ENCODE data around the gene LIN54. TPM values are rescaled to one million over a fixed set of nuclear protein-coding genes. Genes with fewer than 3 reads are reported as not detected.

Gene LIN54
- total and polyA plus RNA-seq, 9 of the 15 experiments (the other 6 are each of a cell fraction or from before 2014, with no cell fraction given) = 2.2 to 22.5 (median 15.8) TPM

DNA sequence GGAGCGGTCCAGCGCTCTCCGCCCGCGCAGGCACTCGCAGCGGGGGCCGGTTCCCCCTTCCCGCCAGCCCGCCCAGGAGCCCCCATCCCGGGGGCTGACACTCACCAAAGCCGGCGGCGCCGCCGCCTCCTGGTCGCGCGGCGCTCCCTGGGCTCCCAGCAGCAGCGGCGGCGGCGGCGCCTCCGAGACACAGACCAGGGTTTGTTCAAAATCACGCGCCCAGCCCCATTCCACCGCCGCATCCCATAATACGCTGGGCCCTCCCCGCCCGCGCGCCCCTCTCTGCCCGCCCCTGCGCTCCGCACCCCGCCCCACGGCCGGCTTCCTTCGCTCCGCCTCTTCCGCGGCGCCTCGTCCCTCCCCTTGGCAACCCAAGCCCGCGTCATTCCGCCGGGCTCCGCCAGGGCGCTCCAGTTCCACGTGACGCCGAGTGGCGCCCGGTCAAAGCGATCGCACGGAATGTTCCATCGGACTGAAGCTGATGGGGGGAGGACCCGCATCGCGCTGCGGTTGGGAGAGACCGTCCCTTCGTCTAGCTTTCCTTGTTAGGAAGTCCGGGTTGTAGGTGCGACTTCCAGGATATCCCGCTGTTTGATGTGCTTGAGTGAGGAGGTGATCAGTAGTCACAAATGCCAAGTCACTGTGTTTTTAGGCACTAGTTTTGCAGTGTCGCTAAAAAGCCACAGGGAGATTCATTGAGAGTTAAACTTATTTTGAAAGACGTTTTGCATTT, 2.2 kb upstream of the LIN54 start (continued):
- TF ChIP-seq, protein P1, sequence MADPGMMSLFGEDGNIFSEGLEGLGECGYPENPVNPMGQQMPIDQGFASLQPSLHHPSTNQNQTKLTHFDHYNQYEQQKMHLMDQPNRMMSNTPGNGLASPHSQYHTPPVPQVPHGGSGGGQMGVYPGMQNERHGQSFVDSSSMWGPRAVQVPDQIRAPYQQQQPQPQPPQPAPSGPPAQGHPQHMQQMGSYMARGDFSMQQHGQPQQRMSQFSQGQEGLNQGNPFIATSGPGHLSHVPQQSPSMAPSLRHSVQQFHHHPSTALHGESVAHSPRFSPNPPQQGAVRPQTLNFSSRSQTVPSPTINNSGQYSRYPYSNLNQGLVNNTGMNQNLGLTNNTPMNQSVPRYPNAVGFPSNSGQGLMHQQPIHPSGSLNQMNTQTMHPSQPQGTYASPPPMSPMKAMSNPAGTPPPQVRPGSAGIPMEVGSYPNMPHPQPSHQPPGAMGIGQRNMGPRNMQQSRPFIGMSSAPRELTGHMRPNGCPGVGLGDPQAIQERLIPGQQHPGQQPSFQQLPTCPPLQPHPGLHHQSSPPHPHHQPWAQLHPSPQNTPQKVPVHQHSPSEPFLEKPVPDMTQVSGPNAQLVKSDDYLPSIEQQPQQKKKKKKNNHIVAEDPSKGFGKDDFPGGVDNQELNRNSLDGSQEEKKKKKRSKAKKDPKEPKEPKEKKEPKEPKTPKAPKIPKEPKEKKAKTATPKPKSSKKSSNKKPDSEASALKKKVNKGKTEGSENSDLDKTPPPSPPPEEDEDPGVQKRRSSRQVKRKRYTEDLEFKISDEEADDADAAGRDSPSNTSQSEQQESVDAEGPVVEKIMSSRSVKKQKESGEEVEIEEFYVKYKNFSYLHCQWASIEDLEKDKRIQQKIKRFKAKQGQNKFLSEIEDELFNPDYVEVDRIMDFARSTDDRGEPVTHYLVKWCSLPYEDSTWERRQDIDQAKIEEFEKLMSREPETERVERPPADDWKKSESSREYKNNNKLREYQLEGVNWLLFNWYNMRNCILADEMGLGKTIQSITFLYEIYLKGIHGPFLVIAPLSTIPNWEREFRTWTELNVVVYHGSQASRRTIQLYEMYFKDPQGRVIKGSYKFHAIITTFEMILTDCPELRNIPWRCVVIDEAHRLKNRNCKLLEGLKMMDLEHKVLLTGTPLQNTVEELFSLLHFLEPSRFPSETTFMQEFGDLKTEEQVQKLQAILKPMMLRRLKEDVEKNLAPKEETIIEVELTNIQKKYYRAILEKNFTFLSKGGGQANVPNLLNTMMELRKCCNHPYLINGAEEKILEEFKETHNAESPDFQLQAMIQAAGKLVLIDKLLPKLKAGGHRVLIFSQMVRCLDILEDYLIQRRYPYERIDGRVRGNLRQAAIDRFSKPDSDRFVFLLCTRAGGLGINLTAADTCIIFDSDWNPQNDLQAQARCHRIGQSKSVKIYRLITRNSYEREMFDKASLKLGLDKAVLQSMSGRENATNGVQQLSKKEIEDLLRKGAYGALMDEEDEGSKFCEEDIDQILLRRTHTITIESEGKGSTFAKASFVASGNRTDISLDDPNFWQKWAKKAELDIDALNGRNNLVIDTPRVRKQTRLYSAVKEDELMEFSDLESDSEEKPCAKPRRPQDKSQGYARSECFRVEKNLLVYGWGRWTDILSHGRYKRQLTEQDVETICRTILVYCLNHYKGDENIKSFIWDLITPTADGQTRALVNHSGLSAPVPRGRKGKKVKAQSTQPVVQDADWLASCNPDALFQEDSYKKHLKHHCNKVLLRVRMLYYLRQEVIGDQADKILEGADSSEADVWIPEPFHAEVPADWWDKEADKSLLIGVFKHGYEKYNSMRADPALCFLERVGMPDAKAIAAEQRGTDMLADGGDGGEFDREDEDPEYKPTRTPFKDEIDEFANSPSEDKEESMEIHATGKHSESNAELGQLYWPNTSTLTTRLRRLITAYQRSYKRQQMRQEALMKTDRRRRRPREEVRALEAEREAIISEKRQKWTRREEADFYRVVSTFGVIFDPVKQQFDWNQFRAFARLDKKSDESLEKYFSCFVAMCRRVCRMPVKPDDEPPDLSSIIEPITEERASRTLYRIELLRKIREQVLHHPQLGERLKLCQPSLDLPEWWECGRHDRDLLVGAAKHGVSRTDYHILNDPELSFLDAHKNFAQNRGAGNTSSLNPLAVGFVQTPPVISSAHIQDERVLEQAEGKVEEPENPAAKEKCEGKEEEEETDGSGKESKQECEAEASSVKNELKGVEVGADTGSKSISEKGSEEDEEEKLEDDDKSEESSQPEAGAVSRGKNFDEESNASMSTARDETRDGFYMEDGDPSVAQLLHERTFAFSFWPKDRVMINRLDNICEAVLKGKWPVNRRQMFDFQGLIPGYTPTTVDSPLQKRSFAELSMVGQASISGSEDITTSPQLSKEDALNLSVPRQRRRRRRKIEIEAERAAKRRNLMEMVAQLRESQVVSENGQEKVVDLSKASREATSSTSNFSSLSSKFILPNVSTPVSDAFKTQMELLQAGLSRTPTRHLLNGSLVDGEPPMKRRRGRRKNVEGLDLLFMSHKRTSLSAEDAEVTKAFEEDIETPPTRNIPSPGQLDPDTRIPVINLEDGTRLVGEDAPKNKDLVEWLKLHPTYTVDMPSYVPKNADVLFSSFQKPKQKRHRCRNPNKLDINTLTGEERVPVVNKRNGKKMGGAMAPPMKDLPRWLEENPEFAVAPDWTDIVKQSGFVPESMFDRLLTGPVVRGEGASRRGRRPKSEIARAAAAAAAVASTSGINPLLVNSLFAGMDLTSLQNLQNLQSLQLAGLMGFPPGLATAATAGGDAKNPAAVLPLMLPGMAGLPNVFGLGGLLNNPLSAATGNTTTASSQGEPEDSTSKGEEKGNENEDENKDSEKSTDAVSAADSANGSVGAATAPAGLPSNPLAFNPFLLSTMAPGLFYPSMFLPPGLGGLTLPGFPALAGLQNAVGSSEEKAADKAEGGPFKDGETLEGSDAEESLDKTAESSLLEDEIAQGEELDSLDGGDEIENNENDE (IDR thresholded peaks at IDR 0.05; ENCODE audit: low read depth, low read length) = no peak
- TF ChIP-seq TEAD4 (IDR thresholded peaks at IDR 0.05; ENCODE audit: low read length) (peak; percentile 43; the same call in 1 of the 2 replicates), TEAD4 (CRISPR knock-in tag; IDR thresholded peaks at IDR 0.05; ENCODE audit: borderline replicate concordance) (no peak), CHD2 (IDR thresholded peaks at IDR 0.05; ENCODE audit: low read depth, low read length) (peak; percentile 32; the same call in 1 of the 2 replicates), SP2 (IDR thresholded peaks at IDR 0.05; ENCODE audit: extremely low read depth, low read depth, low read length, poor library complexity, severe bottlenecking) (no peak), GTF2F1 (IDR thresholded peaks at IDR 0.05; ENCODE audit: low read depth, low read length) (peak; percentile 84; the same call in 1 of the 2 replicates), ZBTB17 (CRISPR knock-in tag; IDR thresholded peaks at IDR 0.05) (peak; percentile 97), KAT7 (CRISPR knock-in tag; IDR thresholded peaks at IDR 0.05; ENCODE audit: borderline replicate concordance) (peak; percentile 90; the same call in 1 of the 2 replicates), NFIX (CRISPR knock-in tag; IDR thresholded peaks at IDR 0.05; ENCODE audit: low read depth) (no peak), ETV1 (tag; conservative IDR thresholded peaks at IDR 0.05; ENCODE audit: low read depth) (no peak), GABPB2 (CRISPR knock-in tag; conservative IDR thresholded peaks at IDR 0.05) (no peak)
- TF ChIP-seq, protein P2, sequence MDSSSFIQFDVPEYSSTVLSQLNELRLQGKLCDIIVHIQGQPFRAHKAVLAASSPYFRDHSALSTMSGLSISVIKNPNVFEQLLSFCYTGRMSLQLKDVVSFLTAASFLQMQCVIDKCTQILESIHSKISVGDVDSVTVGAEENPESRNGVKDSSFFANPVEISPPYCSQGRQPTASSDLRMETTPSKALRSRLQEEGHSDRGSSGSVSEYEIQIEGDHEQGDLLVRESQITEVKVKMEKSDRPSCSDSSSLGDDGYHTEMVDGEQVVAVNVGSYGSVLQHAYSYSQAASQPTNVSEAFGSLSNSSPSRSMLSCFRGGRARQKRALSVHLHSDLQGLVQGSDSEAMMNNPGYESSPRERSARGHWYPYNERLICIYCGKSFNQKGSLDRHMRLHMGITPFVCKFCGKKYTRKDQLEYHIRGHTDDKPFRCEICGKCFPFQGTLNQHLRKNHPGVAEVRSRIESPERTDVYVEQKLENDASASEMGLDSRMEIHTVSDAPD (CRISPR knock-in tag; IDR thresholded peaks at IDR 0.05) = no peak
- TF ChIP-seq, protein P3, sequence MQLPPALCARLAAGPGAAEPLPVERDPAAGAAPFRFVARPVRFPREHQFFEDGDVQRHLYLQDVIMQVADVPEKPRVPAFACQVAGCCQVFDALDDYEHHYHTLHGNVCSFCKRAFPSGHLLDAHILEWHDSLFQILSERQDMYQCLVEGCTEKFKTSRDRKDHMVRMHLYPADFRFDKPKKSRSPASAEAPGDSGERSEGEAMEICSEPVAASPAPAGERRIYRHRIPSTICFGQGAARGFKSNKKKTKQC (CRISPR knock-in tag; IDR thresholded peaks at IDR 0.05) = no peak; the same call in 1 of the 2 replicates
- TF ChIP-seq, protein P4, sequence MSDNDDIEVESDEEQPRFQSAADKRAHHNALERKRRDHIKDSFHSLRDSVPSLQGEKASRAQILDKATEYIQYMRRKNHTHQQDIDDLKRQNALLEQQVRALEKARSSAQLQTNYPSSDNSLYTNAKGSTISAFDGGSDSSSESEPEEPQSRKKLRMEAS (CRISPR knock-in tag; IDR thresholded peaks at IDR 0.05) = peak; percentile 90
